Hepatocyte (in vitro differentiated cells): Measurements from ENCODE around the gene MROH2B.

ENCODE experiments used
- EZH2 ChIP-seq: fragments of 200-600 bp; sonication (generic); IDR thresholded peaks from 2 replicates; pipeline ENCODE4 v1.6.1; 2016; ENCODE audit warnings: antibody characterized with exemption, mild to moderate bottlenecking, borderline replicate concordance
- TF ChIP-seq, protein P1 (sequence below): fragments of 200-600 bp; sonication (generic); IDR thresholded peaks from 2 replicates; pipeline ENCODE4 v1.5.1; 2016; ENCODE audit warnings: antibody characterized with exemption, mild to moderate bottlenecking; ENCODE audit not compliant: poor library complexity

DNA sequence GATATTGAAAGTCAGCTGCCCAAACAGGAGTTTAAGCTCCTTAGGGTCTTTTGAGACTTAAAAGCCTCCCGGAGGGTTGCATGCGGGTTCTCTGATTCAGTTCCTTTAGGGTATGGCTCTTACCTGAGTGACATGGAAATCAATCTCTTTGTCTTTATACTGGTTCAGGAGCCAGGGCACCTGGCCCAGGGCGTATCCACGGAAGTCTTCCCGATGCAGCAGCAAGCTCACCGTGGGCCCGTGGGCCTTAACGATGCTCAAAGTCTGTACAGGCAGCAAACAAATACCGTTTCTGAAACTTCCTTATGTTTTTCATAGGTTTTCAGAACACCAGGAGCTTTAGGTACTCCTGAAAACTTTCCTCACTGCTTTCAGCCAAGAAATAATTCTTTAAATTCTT lies 13.2 kb downstream of the MROH2B start:
- TF ChIP-seq, protein P1, sequence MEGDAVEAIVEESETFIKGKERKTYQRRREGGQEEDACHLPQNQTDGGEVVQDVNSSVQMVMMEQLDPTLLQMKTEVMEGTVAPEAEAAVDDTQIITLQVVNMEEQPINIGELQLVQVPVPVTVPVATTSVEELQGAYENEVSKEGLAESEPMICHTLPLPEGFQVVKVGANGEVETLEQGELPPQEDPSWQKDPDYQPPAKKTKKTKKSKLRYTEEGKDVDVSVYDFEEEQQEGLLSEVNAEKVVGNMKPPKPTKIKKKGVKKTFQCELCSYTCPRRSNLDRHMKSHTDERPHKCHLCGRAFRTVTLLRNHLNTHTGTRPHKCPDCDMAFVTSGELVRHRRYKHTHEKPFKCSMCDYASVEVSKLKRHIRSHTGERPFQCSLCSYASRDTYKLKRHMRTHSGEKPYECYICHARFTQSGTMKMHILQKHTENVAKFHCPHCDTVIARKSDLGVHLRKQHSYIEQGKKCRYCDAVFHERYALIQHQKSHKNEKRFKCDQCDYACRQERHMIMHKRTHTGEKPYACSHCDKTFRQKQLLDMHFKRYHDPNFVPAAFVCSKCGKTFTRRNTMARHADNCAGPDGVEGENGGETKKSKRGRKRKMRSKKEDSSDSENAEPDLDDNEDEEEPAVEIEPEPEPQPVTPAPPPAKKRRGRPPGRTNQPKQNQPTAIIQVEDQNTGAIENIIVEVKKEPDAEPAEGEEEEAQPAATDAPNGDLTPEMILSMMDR, result no peak
- no peak for TF ChIP-seq EZH2
